ENCODE measurements around the gene DHX32.

GRCh38 chr10:125822878-125823662 lies 58.0 kb downstream of the DHX32 start, which contains the start of the genes BCCIP and UROS:
- TF ChIP-seq CTCF (IDR thresholded peaks at IDR 0.05) = no peak
- no peak for TF ChIP-seq ZNF121 (CRISPR knock-in tag; IDR thresholded peaks at IDR 0.05)
- TF ChIP-seq JAZF1 (CRISPR knock-in tag; IDR thresholded peaks at IDR 0.05) = no peak
- no peak for TF ChIP-seq STAT6 (CRISPR knock-in tag; conservative IDR thresholded peaks at IDR 0.05; ENCODE audit: low read depth)
- TF ChIP-seq OVOL2 (CRISPR knock-in tag; IDR thresholded peaks at IDR 0.05; ENCODE audit: borderline replicate concordance) = no peak
- TF ChIP-seq TEAD4 (CRISPR knock-in tag; IDR thresholded peaks at IDR 0.05) = no peak
- 0 out of 2 replicates have a peak, but pooled peaks have one; percentile 37 for TF ChIP-seq NFE2L1 (CRISPR knock-in tag; IDR thresholded peaks at IDR 0.05)
- no peak for TF ChIP-seq SMAD3 (CRISPR knock-in tag; IDR thresholded peaks at IDR 0.05; ENCODE audit: borderline replicate concordance)
- TF ChIP-seq ZNF138 (CRISPR knock-in tag; conservative IDR thresholded peaks at IDR 0.05) = 0 out of 2 replicates have a peak, but pooled peaks have one; percentile 48
- peak; percentile 82; the same call in 1 of the 2 replicates for TF ChIP-seq HMGXB4 (CRISPR knock-in tag; IDR thresholded peaks at IDR 0.05)
- TF ChIP-seq FOXP4 (CRISPR knock-in tag; IDR thresholded peaks at IDR 0.05) = no peak
- TF ChIP-seq NFYB (CRISPR knock-in tag; conservative IDR thresholded peaks at IDR 0.05; ENCODE audit: low read depth) = no peak
- no peak for TF ChIP-seq NFATC4 (CRISPR knock-in tag; IDR thresholded peaks at IDR 0.05)
- no peak for TF ChIP-seq ATF3 (CRISPR knock-in tag; conservative IDR thresholded peaks at IDR 0.05)
